ENCODE data around the gene EBF3.
"Not testable (repeated sequence)": the region's sequence is repeated elsewhere in the genome, so short reads cannot be mapped to it uniquely, and the experiment has no call there.

EBF3 gene

DNA sequence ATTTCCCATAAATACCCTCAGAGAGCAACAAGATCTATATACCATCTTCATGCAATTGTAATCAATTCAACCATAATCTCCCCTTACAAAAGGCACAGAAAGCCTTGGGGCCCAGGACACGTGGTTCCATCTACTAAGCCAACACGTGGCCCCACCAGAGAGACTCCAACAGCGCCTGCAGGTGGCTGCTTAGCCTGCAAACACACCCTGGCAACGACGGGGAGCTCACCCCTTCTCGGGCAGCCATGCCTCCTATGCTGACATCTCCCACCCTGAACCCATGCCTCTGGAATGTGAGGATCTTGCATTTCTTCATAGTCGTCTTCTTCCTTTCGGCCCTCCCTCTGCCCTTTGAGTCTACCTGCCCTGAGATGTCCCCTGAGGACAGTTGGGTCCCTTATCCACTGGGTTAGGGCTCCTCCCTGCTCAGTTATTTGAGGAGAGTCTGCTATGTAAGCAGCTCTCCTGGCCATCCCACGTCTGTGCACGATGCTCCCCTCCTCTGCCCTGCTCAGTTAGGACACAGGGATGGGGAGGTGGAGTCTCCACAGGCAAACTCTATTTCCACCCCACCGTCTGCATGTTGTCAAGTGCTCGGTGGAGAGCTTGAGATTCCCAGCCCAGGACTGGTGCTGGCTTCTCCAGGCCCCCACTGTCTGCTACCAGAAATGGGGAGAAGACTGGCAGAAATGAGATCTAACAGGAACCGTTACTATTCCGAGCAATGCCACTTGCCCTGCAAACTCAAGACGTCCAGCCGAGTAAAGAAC, 36.5 kb downstream of the EBF3 start:
- DNase-seq, result no peak

DNA sequence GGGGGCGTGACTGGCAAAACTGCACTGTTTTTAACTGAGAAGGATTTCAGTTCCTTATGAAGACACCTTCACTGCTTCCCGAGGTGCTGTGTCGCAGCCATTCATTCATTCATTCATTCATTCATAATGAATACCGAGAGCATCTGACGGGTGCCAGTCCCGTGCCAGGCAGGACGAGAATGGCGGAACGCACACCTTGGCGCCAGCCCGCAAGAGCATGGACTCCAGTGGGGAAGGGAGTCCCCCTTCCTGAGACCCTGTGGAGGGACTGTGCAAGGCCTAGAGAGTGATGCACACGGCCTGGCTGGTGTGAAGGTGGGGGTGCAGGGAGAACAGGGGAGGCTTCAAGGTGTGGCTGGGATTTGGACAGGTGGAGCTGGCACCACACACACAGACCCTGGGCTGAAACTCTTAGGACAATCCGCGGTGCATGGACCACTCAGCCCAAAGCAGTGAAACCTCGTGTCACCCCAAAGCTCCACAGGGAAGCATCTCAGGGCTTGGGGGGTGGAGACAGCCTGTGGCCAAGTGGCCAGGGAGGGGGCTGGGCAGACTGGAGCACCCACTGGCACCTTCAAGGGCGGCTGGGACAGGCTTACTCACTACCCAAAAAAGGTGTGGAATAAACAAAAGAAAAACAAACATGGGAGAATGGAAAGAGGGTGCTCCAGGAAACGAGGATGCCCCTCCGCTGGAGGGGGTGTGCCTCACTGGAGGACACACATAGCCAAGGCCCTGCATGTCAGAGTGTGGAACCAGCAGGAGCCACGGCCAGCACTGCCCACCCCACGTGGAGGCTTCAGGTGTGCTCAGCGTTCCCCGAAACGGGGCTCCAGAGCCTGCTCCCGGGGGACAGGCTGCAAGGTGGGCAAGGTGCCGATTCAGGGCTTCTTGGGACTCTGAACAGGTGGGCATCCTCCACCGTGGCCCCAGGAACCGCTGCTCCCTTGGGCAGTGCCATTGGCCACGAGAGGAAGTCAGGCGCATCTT, 37.7 kb downstream of the EBF3 start:
- no peak for DNase-seq

DNA sequence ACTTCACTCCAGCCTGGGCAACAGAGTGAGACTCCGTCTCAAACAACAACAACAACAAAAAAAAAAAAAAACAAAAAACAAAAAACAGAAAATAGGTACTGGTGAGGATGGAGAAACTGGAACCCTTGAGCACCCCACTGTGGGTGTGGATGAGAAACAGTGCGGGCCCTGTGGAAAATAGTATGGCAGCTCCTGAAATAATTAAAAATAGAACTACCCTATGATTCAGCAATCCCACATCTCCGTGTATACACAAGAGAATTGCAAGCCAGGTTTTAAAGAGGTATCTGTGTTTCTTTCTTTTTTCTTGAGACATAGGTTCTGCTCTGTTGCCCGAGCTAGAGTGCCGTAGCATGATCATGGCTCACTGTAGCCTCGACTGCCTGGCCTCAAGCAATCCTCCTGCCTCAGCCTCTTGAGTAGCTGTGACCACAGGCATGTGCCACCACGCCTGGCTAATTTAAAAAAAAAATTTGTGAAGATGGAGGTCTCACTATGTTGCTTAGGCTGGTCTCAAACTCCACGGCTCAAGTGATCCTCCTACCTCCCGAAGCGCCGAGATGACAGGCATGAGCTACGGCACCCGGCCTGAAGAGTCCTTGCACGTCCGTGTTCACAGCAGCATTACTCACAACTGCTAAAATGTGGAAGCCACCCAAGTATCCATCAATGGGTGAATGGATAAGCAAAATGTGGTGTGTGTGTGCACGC, 39.5 kb downstream of the EBF3 start:
- no peak for DNase-seq

DNA sequence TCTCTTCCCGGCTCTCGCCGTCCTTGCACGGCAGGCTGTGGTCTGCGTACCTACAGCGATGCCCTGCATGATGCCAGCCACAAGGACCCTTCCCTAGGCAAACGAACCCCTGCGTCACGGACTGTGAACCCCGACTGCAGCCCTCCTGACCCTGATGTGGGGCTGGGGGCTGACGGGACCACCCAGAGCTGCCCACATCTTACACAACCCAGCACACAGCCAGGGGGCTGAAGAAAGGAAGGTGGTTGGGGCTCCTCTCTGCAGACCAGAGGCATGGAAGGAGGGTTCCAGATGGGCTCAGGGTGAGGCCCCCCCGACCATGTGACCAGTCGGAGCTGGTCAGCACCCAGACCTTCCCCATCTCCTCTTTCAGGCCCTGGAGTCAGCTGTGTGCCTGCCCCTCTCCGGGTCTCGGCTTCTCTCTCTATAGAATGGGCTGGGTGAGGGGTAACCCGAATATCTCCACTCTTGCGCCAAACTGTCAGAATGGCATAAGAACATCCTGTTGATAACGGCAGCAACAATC, 41.4 kb downstream of the EBF3 start:
- no peak for DNase-seq

DNA sequence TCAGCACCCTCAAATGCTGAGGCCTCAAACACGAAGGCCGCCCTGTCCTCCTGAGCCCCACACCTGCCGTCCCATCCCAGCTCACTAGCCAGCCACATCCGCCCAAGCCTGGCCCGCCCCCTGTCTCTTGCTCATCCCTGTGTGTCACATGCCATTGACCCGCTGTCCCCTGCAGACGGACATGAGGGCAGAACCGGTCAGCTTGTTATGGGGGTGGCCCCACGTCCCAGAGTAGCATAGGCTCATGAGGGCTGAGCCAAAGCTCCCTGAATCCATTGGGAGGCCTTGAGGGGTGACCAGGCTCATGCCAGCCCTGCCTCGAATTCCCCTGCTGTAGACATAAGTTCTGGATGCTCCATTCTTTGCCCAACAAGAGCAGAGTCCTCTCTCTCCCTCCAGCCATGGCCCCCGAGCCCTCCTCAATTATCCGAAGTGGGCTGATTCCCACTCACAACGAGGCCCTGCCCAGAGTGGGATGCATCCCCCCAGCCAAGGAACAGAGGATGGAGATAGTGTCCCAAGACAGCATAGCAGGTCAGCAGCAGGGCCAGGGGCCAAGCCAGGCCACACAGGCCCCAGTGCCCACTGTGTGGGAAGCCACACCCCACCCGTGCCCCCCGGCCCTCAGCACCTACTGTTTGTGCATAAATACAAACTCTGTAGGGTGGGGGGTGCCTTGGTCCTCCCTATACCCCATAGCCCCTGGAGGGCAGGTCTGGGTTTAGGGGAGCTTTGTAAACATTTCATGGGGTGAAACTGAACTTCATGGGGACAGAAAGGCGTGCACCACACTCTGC, 42.1 kb downstream of the EBF3 start:
- no peak for DNase-seq

DNA sequence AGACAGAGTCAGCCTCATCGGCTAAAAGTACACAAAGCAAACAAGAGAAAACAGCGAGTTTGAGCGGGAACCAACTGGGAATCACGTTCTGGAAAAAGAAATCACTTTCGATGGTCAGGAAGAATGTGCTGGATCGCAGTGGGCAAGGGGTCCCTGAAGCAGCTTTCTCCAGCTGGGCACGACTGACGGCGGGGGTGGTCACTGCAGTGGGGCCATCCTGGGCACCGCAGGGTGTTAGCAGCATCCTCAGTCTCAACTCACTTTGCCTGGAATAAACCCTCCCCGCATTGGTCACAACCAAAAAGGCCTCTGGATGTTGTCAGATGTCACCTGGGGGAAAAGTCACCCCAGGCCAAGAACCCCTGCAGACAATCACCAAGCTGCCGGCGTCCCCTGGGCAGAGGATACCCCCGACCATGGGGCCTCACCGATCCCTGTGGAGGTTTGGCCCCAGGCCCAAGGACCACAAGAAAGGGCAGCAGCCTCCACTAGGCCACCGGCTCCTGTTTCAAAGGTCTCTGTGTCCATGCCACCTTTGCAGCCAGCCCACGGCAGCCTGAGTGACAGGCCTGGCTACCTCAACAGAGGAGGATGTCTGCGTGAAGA, 42.9 kb downstream of the EBF3 start:
- DNase-seq, result no peak

DNA sequence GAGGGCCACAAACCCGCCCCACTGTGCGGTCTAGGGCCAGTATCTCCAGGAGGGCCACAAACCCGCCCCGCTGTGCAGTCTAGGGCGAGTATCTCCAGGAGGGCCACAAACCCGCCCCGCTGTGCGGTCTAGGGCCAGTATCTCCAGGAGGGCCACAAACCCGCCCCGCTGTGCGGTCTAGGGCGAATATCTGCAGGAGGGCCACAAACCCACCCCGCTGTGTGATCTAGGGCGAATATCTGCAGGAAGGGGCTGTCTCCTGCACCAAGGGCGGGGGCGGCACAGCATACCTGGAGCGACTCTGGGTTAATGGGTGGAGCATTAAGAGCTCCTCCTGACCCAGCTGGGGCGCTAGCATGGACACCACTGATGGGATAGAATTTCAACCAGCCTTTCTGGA, 43.9 kb downstream of the EBF3 start:
- DNase-seq, result not testable (repeated sequence)

DNA sequence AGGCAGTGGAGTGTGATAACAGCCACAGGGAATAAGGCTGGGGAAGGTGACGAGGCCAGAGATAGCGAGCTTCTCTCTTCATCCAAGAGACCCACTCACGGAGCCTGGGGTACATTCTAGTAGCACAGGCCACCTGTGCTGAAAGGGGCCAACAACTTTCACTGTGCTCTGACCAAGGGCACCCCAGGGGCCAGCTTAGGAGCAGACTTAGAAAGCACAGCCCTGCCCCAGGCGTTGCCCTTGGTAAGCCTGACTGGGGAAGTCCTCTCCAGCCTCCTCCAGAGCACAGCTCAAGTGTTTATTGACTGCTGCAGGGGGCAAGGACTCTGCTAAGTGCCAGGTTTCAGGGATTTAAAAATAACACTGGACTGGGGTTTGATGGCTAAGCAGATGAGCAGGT, 44.7 kb downstream of the EBF3 start:
- DNase-seq, result no peak

DNA sequence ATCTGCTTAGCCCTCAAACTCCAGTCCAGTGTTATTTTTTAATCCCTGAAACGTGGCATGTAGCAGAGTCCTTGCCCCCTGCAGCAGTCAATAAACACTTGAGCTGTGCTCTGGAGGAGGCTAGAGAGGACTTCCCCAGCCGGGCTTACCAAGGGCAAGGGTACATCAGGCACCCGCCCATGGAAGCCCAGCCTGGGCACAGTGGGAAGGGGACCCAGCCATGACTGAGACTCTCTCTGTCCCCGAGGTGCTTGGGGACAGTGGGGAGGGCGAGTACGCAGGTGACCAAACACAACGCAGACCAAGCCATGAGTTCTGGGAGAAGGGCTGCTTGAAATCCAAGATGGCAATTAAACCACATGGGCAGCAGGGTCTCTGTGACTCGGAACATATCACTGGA, 45.2 kb downstream of the EBF3 start:
- no peak for DNase-seq

DNA sequence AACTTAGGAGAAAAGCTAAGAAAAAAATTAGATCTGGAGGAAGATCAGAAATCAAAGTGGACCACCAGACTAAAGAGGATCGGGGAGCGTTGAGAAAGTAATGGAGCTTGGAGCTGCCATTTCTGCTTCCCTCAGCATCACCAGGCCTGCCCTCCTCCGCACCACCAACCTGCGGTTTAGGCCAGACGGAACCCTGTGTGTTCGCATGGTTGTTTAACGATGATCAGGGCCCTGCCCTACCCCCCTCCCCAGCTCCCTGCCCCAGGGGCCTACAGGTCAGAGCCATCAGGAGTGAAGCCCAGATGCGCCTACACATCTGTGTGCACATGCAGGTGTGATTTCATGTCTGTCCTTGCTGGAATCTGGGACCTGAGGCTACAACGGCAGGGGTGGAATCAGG, 45.7 kb downstream of the EBF3 start:
- no peak for DNase-seq

DNA sequence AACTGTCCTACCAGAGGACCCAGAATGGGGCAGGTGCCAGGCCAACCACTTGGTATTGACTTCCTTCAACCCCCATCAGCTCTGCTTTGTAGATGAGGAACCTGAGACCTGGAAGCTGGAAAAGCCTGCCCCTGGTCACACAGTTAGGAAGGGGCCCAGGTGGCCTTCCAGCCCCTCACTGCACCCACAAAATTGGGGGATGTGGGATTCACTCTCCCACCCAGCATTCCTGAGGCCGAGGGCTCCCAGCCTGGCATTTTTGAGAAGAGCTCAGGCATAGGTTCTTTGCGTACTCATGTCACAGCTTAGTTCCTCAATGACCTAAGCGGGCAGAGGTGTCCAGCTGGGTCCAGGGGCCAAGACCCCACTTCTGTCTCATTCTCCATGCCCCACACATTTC, 46.1 kb downstream of the EBF3 start:
- DNase-seq, result no peak

DNA sequence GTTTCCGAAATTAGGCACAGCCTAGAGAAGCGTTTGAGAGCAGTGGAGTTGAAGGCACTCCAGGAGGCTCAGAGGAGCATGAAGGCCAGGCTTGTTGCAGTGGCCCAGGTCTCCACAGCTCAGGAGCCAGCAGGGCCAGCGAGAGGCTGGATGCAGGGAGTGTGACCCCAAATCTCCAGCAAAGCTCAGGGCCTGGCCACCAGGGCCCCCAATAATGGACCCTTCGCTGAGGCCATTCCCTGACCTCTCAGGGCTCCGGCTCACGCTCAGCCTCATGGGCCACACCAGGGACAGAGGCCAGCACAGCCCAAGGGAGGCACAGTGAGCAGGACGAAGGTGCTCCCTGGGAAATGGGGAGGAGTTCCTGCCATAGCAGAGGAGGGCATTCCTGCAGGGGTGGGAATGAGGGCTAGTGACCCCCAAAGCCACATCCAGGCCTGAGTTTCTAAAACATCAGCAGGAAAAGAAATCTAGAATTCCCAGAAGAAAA, 47.5 kb downstream of the EBF3 start:
- DNase-seq, result no peak

DNA sequence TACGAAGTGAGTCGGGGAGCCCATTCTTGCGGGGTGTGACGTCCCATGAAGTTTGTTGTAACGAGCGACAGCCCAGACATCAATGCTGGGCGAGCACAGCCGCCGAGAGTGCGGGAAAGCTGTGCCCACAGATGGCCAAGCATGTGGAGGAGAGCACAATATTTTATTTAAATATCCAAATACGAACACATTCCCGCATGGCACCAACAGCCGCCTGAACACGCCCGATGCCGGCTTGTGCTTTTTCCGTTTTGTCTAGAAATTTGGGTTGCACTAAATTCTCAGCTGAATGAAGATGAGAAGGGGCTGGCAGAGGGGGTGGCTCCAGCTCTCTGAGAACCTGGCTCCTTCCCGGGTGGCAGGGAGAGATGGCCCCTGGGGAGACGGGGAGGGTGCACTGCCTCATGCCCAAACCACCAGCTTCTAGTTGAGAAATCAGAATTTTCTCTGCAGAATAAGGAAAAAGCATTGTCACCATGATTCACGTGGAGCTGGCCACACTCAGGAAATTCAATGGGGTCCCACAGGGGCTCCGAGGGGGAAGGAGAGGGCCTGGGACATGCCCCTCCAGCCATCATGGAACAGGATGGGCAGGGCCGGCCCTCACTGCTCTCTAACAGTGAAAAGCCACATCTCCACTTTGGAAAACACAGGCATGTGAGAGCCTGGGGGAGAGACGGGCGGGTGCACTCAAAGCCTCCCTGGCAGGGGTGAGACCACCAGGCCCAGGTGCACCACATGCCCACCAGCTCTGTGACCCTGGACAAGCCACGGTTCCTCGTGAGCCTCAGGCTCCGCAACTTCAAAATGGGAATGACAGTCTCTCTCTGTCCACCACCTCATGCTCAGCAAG, 48.3 kb downstream of the EBF3 start:
- DNase-seq, result no peak

DNA sequence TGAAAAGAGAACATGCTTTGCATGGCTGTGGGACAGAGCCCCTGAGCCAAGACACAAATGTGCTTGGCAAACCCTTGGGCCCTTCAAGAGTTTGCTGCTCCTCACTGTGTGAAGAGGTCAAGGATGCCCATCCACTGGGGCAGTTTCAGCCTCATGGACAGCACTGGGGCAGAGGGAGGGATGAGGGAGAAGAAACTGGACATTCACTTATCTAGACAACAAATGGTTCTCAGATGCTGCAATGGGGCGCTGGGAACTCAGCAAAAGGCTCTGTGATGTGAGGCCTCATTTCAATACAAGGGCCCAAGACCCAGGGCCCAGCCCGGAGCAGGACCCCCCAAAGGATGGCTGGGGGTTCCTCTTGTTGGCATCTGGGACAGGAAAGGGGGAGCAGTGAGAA, 49.1 kb downstream of the EBF3 start:
- no peak for DNase-seq

DNA sequence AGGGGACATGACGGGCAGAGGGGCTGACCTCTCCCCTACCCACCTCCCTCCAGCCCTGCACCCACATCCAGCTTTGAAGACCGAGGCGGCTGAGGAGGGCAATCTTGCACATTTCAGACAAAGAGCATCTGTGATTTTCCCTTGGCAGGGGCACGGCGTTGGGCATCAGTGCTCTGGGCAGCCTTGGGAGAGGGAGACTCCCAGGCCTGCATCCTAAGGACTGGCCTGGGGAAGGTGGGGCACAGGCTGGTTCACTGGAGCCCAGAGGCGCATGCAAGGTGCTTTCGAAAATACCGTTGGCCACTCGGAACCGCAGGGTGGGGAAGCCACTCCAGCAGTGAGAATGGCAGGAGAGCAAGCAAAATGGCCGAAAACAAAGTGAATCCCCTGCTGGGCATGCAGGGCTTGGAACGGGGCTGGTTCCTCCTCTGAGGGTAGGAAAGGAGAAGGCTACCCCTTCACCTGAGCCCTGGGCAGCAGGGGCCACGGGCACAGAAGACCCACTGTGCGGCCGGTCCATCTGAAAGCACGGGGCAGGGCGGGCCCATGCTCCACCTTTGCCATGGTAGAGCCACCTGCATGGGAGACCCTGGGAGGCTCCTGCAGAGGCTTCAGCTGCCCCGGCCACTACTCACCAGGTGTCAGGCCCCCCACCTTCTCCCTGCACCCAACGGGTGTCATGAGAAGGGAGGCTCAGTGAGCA, 49.8 kb downstream of the EBF3 start:
- DNase-seq, result no peak

DNA sequence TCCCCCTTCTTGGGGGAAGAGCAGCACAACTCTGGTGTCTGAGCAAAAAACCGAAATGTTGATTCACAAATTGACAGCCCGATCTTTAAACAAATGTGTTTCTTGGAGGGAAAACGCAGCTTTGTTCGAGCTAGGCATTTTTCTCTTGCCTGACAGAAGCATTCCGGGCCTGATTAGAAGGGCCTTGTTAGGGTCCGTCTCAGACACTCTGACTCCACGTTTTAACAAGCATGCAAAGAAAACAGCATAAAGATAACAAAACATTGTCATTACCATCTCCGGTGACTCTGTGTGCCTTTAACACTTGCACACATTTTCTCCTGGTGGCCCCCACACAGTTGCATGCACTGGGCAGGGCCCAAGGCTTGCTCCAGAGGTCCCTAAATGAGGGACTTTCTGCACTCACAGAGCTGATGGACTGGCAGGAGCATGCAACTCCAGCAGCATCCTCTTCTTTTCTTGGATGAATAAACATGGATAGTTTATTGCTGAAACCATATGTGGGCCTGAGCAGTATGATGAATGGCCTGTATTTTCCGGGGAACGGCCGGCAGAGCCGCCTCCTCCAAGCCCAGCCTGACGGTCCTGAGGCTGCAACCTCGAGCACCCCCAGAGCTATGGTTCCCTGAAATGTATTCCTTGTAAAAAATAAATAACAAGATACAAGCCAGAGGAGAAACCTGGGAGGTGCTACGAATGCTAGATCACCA, 50.9 kb downstream of the EBF3 start:
- DNase-seq, result no peak

DNA sequence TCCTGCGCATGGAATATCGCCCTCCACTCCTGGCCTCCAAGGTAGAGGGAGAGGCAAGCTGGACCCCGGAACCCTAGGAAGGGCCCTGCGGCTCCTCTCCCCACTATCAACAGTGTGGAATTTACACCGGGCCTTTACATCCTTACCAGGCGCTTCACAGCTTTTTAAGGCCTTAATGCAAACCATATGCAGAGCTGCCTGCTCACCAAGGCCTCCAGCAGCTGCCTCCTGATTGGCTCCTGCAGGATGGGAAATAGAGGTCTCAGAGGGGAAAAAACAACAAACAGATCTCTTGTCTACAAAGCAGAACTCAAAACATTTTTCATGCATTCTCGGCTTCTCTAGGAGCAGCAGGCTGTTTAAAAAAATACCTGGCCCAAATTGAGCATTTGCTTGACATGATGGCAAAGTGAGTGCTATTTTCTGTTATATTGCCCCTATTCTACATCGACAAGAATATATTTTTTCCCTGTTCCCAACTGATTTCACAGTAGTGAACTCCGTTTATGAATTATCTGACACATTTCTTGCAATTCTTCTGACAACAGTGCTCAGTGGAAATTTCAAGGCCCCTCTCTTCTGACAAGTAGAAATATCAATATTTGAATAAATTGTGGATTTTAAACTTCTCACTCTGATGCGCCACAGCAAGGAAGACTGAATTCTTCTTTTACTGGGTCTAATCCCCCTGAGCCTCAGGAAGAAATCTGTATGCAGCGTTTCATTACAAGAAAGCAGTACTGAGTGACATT, 51.7 kb downstream of the EBF3 start:
- no peak for DNase-seq

DNA sequence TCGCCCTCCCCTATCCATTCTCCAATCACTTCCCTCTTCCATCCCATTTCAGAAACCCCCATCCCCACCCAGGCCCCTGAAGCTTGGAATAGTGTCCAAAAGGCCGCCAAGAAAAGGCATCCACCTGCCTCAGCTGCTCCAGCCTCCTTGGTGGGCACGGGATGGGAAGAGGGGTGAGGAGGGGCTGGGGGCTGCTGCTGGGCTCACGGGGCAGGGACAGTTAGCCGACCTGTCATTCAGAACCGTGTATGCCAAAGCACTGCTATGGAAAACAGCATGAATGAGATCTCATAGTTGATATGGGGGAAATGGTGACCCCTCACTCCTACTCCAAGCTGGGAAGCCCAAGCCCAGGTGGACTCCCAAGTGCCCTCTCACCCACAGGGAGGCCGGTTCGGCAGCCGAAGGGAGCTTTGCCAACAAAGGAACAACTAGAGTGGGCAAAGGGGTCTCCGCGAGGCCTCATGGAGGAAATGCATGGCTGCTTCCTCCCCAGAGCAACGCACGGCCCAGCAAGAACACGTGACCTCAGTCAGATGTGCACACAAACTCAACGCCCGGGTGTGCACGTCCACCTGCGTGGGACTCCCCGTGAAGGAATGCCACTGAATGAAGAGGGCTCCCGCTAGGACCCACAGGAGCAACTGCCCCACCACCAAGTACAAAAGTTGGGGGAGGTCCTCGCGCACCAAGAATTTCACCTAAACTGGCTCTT, 52.5 kb downstream of the EBF3 start:
- DNase-seq, result no peak

Data from NCI-H524 (cell line).